Measurements from ENCODE around the gene AGA. TPM values are rescaled to one million over a fixed set of nuclear protein-coding genes. Genes with fewer than 3 reads are reported as not detected.

AGA gene
- total and polyA plus RNA-seq, 2 of the 13 experiments (the other 11 are each of a cell fraction or from before 2014, with no cell fraction given) = 21.9 to 22.3 TPM

DNA sequence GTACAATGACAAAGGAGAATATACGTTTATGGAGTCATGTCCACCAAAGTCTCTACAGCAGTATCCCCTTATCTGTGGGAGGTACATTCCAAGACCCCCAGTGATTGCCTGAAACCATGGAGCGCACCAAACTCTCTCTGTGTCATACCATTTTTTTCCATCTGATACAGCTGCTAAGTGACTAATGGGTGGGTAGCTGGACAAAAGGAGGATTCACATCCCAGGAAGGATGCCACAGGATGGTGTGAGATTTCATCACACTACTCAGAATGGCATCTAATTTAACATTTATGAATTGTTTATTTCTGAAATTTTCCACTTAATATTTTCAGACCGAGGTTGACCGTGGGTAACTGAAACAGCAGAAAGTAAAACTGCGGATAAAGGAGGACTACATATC is 49.8 kb upstream of the AGA start:
- Histone ChIP-seq H2AFZ (ENCODE audit: low read length) (no peak overlapping the region), H3K27ac (ENCODE audit: extremely low read length, insufficient read depth, low read length) (no peak overlapping the region), H4K20me1 (ENCODE audit: insufficient read depth, low read length) (no peaks in the 10 kb centered on the region), H3K4me1 (ENCODE audit: insufficient read depth, low read length) (no peaks in the 10 kb centered on the region), H3K27me3 (ENCODE audit: control insufficient read depth in 1 of 2, insufficient read depth in 2 of 2, low read length in 2 of 2) (no peaks in the 10 kb centered on the region), H3K9me3 (ENCODE audit: low read length) (no peaks in the 10 kb centered on the region), H3K4me3 (replicated peaks in 1 of 3; ENCODE audit: insufficient read depth in 1 of 3, low read depth in 2 of 3, low read length in 3 of 3) (no peak overlapping the region), H3K4me2 (ENCODE audit: low read depth, low read length) (no peak overlapping the region), H3K9ac (ENCODE audit: insufficient read depth, low read depth, low read length) (no peak overlapping the region), H3K79me2 (ENCODE audit: insufficient read depth, low read length) (no peaks in the 10 kb centered on the region), H3K36me3 (replicated peaks in 1 of 2; ENCODE audit: control insufficient read depth in 1 of 2, insufficient read depth in 2 of 2, low read length in 2 of 2) (no peaks in the 10 kb centered on the region)
- no peak for TF ChIP-seq ZNF720 (CRISPR knock-in tag; IDR thresholded peaks at IDR 0.05)
- no peak for TF ChIP-seq RFX5 (IDR thresholded peaks at IDR 0.05; ENCODE audit: low read depth, low read length)
- TF ChIP-seq ZNF546 (CRISPR knock-in tag; conservative IDR thresholded peaks at IDR 0.05) = no peak
- no peak for TF ChIP-seq ZNF33B (CRISPR knock-in tag; IDR thresholded peaks at IDR 0.05)
- no peak for TF ChIP-seq MXI1 (IDR thresholded peaks at IDR 0.05; ENCODE audit: borderline replicate concordance, low read depth, low read length)
- no peak for TF ChIP-seq ZNF775 (CRISPR knock-in tag; IDR thresholded peaks at IDR 0.05; ENCODE audit: borderline replicate concordance)
- TF ChIP-seq ELF3 (CRISPR knock-in tag; IDR thresholded peaks at IDR 0.05) = no peak
- TF ChIP-seq ZNF816 (CRISPR knock-in tag; IDR thresholded peaks at IDR 0.05; ENCODE audit: borderline replicate concordance) = no peak
- no peak for TF ChIP-seq ZZZ3 (CRISPR knock-in tag; IDR thresholded peaks at IDR 0.05; ENCODE audit: borderline replicate concordance)
- no peak for TF ChIP-seq TARDBP (CRISPR knock-in tag; IDR thresholded peaks at IDR 0.05)
- TF ChIP-seq, protein P1, sequence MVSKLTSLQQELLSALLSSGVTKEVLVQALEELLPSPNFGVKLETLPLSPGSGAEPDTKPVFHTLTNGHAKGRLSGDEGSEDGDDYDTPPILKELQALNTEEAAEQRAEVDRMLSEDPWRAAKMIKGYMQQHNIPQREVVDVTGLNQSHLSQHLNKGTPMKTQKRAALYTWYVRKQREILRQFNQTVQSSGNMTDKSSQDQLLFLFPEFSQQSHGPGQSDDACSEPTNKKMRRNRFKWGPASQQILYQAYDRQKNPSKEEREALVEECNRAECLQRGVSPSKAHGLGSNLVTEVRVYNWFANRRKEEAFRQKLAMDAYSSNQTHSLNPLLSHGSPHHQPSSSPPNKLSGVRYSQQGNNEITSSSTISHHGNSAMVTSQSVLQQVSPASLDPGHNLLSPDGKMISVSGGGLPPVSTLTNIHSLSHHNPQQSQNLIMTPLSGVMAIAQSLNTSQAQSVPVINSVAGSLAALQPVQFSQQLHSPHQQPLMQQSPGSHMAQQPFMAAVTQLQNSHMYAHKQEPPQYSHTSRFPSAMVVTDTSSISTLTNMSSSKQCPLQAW (CRISPR knock-in tag; IDR thresholded peaks at IDR 0.05) = no peak
- no peak for TF ChIP-seq ARHGAP35 (CRISPR knock-in tag; IDR thresholded peaks at IDR 0.05; ENCODE audit: borderline replicate concordance)
- ChIA-PET POLR2A (no interaction called here), CTCF (ENCODE audit: low intra/inter-chr PET ratio, low total read pairs) (no interaction called here)
- in situ Hi-C loops (cut with HindIII; ENCODE audit: extremely low pct_ligation_motif_present, low pct_unique_long_range_greater_than_20kb) = no loop called here
- no TSS peak for BruUV-seq (replicated peaks)
- 45% methylated on average over 5 of the region's 5 CpGs for WGBS (ENCODE audit: low lambda C conversion rate)
- intact Hi-C loops (cut with micrococcal nuclease; ENCODE audit: unreplicated experiment) = no loop called here
- ATAC-seq (no peak), FAIRE-seq (no peak), DNase-seq (ENCODE audit: low spot score) (no peak)

Measured in HepG2 (cell line).